ENCODE measurements around the gene SEMA4D.

The SEMA4D gene

DNA sequence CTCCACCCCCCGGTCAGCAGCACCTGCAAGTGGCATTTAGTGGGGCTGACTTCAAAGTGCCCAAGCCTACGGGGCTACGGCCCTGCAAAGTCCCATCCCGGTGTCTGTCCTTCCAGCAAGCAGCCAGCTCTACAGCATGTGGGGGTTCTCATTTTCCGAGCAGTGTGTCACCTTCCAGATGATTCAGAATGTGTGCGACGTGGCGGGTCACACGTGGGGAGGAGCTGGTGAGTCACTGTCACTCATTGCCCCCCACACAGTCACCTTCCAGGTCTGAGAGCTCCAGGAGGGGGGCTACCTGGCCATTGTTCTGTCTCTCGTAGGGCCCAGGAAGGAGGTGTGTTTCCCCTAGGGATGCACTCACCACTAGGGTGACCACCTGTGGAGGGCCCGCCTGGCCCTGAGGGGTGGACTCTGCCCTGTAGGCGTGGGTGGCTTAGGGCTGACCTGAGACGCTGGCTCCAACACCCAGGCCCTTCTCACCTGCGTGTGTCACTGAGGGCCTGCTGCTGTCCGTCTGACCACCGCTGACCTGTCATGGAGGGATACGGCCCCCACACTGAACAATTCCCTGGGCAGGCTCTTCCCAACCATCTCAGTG lies 70.2 kb downstream of the SEMA4D start:
- no peak for DNase-seq

DNA sequence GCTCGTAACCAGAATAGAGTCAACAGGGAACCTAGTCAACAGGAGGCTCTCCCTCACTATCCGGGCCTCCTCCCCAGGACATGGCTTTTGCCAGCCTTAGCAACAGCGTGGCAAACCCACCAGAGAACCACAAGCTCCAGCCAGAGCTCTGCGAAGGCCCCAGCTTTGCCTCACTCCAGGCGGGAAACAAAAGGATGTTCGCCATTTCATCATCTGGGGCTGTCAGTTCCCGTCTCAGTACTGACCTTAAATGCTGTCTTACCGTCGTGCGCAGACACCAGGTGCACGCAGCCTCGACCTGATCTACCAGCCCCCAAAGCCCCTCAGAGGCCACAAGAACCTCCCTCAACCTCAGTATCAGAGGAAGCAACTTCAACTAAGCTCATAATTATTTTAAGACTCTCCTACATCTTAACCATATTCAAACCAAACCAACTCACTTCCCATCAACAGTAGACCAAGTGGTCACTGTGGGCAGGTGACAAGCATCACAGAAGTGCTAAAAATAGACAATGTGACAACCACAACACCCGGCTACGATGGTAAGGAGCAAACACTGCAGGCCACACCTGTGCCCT lies 71.4 kb downstream of the SEMA4D start:
- DNase-seq = no peak

DNA sequence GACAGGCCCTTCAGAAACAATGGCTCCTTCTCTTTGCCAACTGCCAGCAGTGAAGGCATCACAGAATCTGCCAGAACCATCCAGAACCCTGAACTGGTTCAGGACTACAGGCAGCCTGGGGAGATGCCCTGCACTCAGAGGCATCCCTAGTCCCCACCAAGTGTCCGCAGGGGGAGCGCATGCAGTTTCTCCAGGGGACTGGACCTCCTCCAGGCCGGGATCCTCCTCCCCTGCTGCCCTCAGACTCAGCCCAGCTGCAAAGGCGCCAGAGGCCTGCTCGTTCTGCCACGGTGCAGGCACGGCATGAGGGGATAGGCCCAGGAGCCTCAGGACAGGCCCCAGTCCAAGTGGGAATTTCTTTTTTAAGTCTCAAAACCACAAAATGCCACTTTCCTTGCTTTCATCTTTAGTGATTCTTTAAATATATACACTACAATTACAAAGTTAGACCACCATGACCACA lies 72.0 kb downstream of the SEMA4D start:
- DNase-seq = no peak

DNA sequence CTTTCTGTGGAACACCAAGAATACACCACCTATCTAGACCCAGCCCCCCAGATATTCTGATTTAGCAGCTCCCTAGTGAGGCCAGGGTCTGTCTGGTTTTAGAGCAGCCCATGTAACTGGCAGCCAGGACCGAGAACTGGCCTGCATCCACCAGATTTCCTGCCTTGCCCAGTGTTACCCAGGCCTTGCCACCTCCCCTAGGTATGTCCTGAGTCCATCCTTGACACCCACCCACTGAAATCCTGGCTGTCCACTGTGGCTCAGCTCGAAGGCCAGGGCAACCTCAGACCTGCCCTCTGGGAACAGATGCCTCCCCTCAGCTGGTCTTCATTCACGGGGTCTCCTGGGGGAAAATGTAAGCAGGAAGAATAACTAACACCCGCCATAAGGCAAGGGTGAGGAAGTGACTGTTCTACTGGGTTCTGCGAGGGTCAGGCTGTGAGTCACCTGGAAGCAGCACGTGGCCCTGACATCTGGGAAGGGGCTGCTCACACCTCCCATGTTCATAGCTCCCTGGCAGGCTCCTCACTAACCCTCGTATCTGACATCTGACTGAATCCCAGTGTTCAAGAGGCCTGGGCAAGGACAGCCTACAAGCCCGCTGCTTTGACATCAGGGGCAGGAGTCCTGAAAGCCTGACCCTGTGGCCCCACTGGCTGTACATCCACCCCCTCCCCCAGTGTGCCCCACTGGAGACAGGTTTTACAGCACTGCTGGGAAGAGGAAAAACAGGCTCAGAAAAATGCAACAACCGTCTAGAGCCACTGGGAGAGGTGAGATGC lies 72.7 kb downstream of the SEMA4D start:
- peak; percentile 35 for DNase-seq

DNA sequence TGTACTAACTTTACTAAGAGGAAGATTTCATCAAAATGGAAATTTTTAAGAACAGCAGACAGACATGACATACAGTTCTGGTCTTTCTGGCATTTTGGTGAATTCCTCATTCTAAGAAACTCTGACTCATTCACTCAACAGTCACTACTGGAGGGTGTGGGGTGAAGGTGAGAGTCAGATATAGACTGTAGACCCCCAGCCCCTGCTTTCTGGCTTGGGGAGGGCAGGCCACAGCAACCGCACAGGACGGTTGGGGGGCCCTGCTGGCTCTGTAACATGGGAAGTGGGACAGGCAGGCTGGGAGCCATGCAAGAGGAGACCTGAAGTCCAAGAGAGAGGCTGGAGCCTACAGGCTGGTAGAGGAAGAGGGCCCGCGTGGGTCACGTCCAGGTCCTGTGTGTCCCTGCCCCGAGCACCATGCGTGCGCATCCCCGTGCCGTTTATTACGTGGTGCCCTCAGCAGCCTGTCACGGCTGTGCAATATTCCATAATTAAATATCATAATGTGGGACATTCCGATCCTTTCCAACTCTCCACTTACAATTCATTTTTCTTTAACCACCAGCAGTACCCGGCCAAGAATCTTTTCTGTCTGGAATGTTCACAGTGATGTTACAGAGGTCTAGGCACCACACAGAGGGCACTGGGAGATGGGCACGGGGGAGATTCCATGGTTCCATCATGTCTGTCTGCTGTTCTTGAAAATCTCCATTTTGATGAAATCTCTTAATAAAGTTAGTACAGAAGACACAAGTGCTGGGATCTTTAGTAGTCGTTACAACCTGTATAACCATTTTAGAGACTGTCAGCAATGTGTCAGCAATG lies 75.5 kb downstream of the SEMA4D start:
- DNase-seq = peak; percentile 88

DNA sequence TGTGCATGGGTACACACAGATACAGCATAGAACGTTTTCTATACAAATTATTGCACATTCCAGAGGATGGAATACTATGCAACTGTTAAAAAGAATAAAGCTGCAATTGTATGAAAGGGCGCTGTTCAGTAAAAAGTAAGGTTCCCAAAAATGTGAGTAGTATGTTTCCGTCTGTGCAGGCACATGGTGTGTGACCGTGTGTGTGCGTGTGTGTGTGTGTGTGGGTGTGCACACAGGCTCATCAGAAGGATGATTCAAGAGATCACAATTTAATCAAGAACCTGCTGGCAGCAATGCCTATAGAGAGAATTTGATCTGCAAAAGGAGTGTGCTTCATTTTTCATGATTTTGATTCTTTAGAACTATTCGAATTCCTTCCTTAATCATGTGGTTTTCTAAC lies 76.3 kb downstream of the SEMA4D start:
- DNase-seq = peak; percentile 79

DNA sequence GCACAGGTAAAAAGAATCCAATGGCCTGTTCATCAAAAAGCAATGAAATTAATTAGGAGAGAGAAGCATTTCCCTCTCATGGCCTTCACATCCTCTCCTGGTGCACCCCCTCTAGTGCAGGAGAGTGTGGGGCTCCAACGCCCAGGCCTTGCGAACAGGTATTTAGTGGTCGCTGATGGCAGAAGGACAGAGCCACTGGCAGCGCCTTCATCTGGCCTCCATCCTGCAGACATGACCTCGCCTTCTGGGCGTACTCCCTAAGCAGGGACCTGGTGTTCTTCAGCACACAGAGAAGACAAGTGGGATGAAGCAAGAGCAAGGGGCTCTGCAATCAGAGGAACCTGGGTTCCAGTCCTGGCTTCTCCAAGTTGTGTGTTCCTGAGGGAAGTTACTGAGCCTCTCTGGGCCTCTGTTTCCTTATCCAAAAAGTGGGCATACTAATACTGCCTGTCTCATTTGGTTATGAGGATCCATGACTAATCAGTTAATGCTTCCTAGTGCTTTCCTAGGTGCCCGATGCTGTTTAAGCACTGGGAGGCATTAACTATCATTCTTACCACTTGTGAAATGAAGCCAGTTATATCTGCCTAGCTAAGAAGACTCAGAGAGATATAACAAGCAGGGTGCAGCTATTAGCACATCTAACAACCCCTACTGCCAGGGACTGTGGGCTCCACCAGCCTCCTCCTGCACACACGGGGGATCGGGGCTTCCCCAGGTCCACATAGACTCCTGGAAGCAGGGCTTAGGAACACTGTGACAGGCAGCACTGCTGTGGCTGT lies 77.3 kb downstream of the SEMA4D start:
- DNase-seq = no peak

DNA sequence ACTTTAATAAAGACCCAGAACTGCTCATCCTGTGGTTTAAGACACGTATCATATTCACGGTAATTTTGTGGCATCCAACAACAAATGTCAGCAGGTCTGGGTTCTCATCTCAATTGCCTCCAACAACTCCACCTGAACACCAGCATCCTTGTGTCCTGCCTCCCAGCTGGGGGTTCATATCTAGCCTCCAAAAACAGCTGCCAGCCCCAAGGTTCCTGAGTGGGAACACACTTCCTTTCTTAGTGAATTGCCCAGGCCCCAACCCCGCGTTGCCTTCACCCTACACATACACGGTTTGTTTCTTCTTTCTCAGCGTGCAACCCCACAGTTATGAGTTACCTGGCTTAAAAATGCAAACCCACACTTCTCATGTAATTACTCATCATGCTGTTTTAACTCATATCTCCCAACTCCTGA lies 77.9 kb downstream of the SEMA4D start:
- DNase-seq = no peak

DNA sequence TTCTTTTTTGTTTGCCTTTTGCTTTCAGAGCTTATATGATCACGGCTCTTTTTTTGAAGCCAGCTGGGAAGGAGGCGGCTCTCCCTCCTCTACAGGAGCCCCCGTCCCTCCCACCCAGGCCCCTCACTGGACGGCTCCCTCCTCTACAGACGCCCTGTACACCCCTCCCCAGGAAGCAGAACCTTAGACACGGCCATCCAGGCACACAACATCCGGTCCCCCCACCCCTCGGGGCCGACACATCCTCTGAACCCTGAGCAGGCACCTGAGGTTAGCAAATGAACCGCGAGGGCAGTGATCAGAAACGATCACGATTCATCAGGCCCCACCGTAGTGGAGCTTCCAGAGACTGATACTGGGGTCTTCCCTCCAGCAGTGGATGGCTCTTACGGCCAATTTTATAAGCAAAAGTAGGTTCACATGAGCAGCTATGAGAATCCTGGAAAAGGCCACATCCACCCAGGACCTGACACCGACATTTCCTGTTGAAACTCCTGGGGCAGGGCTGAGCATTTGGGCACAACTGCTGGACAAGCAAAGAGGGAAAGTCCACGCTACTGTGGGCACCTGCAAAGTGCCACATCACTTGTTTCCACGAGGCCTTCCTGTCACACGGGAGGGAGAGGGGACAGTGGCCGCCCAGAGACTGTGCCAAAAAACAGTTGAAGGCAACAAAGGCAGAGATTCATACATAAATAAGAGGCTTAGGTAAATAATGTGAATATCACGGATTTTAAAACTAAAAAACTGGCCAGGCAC lies 78.9 kb downstream of the SEMA4D start:
- DNase-seq = no peak

DNA sequence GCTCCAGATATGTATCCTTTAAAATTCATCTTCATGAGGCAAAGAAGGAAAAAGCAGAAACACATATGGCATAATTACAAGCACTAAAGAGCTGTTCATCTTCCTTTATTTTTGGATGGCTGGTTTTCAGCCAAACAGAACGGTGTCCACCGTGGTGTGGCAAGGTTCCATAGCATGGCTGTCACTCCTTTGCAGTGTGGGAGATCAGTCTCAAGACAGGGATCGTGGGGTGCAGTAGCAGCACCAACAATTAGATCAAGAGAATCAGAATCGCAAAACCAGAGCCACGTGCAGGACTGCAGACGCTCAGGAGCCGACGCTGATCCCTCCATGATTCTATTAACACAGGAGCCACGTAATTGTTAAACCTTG lies 79.5 kb downstream of the SEMA4D start:
- DNase-seq = no peak

DNA sequence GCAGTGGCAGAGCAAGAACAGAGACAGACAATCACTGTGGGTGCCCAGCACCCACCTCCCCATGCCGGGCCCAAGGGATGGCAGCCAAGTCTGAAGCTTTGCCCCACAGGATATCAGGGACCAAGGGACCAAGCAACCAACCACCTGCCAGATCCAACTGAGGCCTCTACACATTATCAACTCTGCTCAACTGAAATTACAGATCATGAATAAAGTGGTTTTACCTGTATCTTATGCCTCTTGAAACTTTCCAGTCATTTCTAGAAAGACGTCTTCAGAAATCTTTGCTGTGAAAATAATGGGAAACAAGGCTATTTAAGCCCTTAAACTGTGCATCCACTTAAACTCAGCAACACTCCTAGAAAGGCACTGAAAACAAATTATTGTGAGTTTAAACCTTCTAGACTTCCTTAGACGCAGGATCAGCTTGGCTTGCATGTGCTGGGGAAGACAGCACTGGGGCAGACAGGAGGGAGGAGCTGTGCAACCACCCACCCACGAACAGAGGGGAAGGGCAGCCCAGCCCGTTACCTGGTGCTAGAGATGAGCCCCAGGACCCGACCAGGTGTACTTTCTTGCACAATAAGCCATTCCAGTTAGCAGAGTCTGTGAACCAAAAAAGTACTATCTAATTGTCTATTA lies 80.0 kb downstream of the SEMA4D start:
- no peak for DNase-seq

DNA sequence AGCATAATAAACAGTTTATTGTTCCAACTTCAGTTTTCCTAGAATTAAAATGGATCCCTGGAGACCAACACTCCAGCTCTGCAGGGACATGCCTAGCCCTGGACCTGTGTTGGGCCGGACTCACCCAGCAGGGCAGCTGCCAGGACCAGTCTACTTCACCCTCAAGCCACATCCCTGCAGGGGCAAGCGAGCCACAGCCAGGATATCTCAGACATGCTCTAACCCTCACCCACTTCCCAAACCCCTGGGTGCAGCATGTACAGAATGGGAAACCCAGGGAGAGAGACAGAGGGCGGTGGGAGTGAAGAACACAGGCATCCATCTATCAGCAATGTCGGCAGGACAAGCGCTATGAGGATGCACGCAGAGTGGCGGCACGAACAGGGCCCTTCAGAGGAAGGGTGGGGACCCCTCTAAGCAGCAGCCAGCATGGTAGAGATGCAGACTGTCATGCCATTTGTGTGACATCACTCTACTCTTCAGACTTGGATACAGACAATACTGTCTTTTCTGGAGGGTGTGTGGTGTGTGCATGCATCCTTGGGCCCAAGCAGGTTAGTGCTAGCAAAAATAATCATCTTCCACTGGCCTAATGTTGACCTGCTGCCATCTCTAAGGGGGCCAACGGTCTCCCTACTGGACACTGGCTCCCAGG lies 83.1 kb downstream of the SEMA4D start:
- no peak for DNase-seq

DNA sequence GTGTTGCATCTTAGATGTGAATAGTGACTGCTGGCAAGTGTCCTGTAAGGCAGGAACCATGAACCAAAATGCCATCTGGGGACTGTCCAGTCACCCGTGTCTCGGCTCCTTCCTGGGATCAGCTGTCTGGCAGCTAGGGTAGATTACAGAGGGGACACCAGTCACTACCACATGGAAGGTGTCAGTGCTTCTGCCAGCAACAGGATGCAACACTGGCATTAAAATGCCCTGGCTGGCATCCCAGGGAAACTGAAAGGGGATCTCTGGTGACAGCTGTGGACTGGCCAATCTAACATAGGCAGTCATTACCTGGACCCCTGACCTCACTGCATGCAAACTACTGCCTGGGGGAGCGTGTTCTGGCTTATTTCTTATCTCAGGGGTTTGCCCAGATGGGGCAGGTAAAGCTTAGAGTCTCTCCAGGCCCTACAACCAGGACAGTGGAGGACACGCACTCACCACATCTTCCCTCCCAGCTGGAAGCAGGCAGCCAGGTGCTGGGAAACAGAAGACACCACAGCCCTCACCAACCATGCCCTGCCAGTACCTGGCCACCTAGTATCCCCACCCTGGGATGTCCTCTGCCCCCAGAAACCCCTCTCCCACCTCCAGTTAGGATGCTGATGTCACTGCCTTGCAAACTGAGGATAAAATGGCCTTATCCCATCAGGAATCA lies 83.8 kb downstream of the SEMA4D start:
- DNase-seq = no peak

DNA sequence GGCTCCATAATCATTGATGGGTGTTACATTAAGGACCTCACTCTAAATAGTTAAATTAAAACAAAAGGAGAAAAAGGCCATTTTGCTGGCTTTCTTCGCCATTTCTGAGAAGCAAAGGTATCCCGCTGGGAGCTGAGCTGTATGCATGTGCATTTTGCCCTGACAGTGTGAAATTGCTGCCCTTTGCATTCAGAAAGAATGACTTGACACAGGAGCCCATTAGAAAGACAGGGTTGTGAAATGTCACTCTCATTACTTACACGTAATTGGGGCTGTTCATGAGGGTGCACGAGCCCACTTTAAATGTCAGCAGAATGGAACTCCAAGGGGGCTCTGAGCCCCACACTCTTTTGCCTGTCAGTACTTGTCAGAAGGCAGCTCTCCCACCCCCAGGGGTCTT lies 85.0 kb downstream of the SEMA4D start:
- DNase-seq = no peak

DNA sequence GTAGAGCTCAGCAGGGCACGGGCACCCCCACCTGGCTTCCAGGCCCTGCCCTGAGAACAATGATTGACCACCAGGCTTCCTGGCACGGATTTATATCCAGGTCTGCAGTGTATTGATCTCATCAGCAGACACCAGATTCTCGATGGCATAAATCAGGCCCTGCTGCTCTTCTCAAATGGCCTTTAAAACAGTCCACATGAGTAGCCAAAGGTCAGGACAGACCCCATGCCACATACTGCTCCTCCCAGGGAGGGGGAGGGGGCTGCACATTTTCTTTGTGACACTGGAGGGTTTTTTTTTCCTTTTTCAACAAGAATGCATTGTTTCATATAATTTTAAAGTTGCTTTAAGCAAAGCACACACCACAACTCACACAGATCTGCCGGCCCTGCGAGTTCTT lies 85.4 kb downstream of the SEMA4D start:
- DNase-seq = no peak

DNA sequence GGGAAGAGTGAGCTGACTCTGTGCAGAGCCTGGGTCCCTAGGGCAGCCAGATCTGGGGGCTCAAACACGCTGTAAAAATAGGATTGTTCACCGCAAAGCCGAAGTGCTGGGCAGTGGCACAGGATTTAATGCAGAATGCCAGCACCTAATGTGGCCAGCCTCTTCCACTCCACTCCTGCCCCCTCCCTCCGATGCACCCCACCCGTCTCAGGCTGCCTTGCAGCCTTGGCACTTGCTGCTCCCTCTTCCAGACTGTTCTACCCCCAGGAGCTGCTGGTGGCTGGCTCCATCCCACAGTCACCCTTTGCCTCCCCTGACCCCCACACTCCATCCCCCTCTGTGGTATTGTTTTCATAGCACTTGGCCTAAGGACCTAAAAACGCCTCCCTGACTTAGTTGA lies 86.2 kb downstream of the SEMA4D start:
- DNase-seq = no peak

DNA sequence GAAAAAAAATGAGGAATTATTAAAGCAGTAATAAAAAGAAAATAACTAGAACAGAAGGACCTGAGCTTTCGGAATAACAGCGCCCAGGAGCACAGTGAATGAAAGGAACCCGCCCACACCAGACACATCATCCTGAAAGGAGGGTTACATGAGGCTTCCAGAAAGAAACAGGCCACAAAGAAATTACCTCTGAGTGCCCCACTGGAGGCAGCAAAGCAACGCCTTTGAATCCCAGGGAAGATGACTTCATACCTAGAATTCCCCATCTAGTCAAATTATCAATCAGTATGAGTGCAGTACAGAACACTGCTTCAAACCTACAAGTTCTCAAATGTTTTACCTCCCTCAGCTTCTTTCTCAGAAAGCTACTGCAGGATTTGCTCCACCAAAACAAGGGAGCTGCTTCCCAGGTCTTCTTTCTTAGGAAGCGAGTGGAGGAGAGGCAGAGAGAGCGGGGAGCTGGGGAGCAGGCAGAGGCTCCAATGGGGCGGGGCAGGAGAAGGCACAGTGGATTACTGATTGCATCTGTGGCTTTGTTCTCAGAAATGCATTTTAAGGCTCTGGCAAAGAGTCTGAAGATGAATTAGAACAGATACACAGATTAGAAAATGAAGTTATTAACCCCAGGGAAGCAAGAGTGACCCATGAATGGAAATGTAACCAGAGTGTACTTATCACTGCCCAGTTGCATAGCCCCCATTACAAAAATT lies 87.1 kb downstream of the SEMA4D start:
- peak; percentile 22 for DNase-seq

DNA sequence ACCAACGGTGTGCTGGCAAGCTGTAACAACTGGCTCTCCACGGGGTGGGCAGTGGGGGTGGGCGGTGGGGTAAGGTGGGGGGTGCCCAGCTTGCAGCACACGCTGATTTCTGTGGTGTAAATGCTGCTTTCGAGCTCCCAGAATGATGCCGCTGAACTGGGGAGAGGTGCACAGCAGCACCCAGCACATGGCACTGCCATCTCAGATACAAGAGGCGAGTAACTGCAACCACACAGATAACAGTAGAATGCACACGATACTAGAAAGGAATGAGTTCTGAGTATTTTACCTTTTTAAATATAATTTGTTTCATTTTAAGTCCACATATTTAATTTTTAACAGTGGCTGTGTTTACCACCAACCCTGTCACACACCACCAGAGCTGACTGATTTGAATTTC lies 87.9 kb downstream of the SEMA4D start:
- no peak for DNase-seq

DNA sequence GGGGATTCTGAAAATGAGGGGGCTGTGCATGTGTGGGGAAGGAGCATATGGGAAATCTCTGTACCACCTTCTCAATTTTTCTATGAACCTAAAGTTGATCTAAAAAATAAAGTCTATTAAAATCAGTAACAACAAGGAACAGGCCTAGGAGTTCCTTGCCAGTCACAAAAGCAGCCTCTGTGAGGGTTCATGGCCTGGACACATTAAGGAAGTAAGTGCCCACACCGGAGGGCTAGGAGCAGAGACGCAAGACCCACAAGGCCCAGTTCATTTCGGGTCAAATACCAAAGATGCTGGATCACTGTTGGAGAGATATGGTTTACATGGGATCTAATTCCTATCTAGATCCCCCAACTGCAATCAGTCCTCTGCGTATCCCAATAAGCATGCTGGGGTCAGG lies 88.4 kb downstream of the SEMA4D start:
- DNase-seq = no peak

All from fibroblast of upper back skin (primary cell).